GM21576 (cell line): ENCODE results near the gene BNC2.

Experiments
- ATAC-seq: cut with Tn5 transposase; IDR thresholded peaks from one replicate; pipeline ENCODE4 v1.9.1; 2021; ENCODE audit warnings: mild to moderate bottlenecking, moderate library complexity; ENCODE audit not compliant: unreplicated experiment

The BNC2 gene

GRCh38 chr9:16431666-16432392 lies 438.6 kb downstream of the BNC2 start:
- ATAC-seq: no peak

- ATAC-seq: no peak
These were observed 440.8 kb downstream of the BNC2 start for GRCh38 chr9:16429671-16430070.

- ATAC-seq: no peak
These were observed 442.5 kb downstream of the BNC2 start for GRCh38 chr9:16427873-16428427.

- no peak for ATAC-seq
These were observed 443.8 kb downstream of the BNC2 start for GRCh38 chr9:16426716-16427115.

GRCh38 chr9:16425562-16426231 lies 444.8 kb downstream of the BNC2 start:
- no peak for ATAC-seq

DNA sequence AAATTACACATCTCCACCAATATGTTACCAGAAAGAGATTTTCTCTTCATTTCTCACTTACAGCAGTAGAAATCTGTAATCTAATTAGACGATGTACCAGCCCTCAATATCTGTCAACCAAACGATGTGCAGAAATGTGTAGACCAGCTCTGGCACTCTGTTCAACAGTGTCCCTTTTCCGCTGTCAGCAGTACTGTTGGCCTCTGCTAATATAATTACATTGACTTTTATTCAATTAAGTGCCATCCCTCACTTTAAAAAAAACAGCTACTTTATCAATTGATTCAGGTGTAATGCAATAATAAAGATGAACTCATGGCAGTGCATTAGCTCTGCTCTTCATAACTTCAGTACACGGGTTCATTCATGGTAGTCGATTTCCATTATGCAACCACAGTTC lies 448.4 kb downstream of the BNC2 start:
- no peak for ATAC-seq

- ATAC-seq: no peak
These were observed 448.9 kb downstream of the BNC2 start for GRCh38 chr9:16421532-16421931.

DNA sequence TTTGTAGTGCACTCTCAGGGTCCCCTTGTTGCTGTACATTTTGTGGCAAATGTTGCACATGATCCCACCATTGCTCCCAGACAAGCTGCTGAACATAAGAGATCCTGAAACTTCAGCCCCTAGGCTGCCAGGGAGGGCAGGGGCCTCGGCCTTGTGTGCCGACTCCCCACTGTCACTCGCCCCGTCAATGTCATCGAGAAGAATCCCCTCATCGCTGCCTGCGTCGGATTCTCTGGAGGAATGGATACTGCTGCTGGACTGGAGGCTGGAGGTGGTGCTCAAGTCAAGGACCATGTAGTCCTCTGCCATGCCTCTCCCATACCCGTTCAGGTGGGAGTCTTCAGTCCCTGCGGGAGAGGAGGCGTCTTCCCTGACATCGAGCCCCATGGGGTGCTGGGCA lies 451.3 kb downstream of the BNC2 start:
- ATAC-seq: no peak

- ATAC-seq: no peak
These were observed 451.7 kb downstream of the BNC2 start for GRCh38 chr9:16418721-16419120.

DNA sequence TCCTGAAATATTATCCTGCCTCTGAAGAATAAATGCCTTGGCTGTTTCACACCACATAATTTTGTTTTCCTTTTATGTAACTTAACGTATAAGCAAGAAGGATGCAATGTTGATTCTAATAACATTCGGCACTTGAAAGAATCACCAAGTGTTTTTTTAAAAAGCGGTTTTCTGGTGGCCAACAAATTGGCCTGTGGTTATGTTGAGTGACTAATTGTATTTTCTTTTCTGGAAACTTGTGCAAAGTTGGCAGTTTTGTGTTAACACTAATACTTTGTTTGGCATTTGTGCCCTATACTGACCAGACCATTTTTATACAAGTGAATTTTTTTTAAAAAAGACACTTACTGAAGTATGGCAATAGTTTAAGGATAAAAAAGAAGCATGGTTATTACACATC lies 452.7 kb downstream of the BNC2 start:
- no peak for ATAC-seq

- ATAC-seq: no peak
These were observed 453.3 kb downstream of the BNC2 start for GRCh38 chr9:16417161-16417560.

- ATAC-seq: no peak
These were observed 456.0 kb downstream of the BNC2 start for GRCh38 chr9:16414451-16414850.

DNA sequence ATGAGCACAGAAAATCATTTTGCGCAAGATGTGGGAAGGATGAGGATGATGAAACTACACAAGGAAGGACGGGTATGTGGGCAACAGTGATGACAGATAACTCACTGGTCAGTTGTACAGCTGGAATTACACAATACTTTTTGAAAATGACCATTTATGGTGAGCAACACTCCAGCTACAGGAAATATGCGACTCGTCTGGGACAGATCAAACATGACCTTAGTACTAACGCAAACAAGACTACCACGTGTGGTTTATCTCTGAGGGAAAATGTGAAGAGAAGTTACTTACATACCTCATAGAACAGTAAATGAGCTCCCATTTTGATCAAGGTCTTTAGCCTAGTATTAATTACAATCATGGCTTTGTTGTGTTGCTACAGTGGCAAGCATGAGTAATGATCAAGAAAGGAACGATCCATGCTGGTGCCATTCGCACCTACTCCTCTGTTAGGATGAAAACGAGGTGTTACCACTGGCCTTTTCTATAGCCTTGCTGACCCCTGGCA lies 456.9 kb downstream of the BNC2 start:
- no peak for ATAC-seq

DNA sequence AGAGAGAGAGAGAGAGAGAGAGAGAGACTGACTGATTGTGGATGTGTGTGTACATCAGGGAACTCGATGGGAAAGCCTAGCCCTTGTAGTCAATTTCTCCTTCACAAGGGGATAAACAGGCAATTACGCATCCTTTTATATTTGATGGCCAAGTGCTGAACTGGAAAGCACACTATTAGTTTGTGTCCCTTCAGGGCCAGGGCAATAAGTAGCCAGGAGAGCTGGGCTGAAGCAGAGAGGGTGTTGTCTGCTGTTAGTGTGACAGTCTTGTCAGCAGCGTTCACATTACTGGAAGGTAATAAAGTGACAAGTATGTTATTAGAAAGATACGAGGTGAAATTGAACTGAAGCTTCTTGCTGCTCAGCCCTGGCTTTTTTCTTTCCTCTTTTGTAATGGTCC lies 457.7 kb downstream of the BNC2 start:
- ATAC-seq: no peak

DNA sequence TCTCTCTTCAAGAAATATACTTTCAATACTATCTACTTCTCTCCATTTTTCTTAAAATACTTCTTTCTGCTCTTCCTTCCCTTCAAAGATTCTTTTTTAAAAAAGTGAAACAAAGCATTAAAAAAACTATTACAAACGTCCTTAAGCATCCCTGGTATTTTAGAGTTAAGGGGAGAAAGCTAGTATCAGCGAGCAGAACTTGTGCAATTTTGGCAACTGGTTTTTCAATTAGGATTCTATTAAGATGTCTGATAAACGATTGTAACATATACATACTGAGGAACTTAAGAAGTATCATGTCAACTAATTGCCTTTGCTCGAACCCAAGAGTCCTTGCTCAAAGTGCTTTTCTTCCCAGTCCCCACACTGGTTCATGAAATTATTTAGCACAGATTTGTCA lies 459.2 kb downstream of the BNC2 start:
- no peak for ATAC-seq

DNA sequence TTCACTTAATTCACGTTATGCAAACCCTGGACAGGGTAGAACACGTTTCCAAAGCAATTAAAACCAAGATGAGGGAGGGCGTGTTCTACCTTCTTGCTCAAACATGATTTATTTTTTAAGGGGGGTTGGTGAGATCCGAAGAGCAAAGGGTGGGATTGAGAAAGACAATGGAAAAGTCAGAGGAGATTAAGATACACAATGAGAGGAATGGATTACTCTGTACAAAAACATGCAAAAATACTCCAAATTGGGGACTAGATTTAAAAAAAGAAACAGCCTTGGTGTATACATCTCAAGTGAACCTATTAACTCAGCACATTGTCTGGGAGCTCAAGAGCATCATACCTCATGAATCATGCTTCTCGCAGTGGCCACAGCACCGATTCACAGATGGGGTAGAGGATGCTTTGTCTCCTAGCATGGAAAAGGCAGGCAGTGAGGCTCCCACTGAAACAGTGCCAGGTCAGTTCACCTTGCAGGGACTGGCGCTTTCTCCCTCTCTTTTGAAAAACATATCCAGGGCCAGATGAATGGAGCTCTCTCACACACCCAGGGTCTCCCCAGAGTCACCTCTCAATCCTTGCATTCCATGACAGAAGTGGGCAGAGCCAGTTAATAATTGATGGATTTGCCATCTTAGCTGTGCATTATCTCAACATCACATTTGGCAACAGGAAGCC lies 459.7 kb downstream of the BNC2 start:
- ATAC-seq: no peak

DNA sequence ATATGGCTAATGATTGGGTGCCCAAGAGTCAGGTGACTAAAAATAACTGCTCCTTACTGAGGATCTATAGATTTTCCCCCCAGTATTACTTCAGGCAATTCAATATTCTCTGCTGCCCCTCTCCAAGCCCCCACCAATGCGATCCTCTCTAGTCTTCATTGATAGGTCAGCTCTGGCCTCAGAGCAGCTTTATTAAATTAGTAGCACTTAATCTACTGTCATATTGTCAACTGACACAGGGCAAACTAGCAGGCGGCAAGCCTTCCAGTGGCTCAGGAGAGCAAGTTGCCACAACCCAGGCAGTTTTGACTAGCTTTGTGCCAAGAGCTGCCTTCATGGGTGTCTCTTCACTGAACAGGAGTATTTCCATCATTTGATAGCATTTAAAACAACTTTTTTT lies 462.9 kb downstream of the BNC2 start:
- no peak for ATAC-seq

DNA sequence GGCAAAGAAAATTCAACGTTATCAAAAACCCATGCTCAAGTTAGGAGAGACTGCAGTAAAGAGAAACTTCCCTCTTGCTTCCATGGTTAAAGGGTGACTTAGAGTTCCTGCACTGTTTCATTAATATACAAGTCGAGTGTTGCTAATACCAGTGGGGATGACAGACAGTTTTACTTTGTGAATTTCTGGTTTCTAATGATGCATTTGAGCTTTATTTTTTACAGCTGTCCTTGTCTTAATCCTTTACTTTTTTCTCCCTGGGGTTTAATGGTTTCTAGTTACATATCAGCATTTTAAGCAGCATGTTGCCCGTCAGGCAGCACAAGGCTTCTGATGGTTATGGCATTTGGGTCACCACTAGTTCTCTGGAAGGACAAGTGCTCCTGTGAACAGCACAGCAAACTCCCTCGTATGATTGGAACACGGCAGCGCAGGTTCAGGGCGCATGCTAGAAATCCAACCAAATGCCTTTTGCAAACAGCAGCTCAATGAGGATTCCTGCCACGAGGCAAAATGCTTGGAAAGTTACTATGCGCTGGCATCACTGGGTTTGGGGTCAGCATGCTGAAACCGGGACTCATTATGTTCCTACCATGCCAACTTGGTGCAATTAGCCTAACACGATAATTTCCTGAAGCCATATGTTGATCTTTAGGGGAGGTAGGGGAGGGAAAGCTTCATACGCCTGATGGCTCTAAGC lies 463.8 kb downstream of the BNC2 start:
- ATAC-seq: no peak

GRCh38 chr9:16405421-16405820 lies 465.0 kb downstream of the BNC2 start:
- ATAC-seq: no peak

DNA sequence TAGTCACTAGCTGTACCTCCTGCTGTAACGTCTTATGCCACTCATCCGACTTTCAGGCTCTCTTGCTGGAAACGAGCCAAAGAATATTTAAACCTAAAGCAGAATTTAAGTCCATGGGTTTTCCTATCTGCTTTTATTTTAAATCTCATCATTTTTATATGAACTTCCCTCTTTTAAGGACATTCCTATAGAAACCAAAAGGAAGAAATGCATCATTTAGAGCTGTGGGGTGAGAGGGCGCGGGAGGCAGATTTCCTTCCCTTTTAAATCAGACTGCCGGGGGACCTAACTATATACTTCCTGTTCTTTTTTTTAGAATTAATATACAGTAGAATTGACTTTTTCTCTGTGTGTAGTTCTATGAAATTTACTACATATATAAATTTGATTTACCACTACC lies 468.8 kb downstream of the BNC2 start:
- no peak for ATAC-seq

DNA sequence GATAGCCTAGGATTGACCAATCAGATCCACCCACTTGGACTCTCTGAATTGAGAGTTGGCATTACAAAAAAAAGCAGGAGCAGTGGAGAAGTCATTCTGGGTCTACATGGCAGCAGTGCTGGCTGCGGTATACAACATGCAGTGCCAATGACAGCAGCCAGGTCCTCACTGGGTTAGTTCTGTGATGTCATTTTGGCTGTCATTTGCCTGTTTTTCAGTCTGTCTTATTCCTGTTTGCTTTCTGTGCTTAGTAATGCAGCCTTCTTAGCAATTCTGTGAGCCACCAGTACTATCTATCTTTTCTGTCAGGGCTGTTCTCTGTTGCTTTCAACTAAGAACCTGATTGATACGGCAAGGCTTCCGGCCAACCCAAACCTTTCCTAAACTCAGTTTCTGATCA lies 471.8 kb downstream of the BNC2 start:
- ATAC-seq: no peak
